Measurements from ENCODE around the gene PLXNA4.

The PLXNA4 gene

DNA sequence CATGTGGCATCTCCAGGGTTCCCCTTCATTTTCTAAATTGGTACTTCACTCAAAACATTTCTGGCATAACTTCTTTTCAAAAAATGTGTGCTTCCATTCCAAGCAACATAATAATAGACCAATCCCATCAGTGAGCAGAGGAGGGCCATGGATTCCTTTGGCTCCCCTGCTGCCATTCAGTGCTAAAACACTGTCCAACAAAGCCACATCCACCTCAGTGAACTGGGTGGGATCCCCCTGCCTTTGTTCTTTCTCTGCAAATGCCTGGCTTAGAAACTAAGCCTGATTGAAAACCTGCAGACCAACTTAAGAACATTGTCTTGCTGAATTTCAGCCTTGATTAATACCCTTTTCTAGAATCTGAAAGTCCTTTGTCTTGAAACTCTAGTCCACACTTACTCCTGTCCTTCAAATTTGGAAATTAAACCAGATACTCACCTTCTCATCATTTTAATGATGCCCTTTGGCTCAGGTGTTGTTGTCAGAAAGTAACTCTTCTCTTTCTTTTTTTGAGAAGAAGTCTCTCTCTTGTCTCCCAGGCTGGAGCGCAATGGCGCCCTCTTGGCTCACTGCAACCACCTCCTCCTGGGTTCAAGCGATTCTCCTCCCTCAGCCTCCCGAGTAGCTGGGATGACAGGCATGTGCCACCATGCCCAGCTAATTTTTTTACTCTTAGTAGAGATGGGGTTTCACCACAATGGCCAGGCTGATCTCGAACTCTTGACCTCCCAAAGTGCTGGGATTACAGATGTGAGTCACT, 132.3 kb downstream of the PLXNA4 start:
- Mint-ChIP-seq H3K4me3 (no peak overlapping the region), H3K27me3 (peaks cover 0 to 3% of the 10 kb centered on the region in 2 donors), H3K4me1 (peaks cover 6 to 14% of the 10 kb centered on the region in 2 donors), H3K27ac (no peak overlapping the region), H3K36me3 (no peaks in the 10 kb centered on the region), H3K9me3 (peaks cover 0 to 3% of the 10 kb centered on the region in 2 donors)
- ATAC-seq (replicated peaks): no peak
- DNase-seq: no peak

DNA sequence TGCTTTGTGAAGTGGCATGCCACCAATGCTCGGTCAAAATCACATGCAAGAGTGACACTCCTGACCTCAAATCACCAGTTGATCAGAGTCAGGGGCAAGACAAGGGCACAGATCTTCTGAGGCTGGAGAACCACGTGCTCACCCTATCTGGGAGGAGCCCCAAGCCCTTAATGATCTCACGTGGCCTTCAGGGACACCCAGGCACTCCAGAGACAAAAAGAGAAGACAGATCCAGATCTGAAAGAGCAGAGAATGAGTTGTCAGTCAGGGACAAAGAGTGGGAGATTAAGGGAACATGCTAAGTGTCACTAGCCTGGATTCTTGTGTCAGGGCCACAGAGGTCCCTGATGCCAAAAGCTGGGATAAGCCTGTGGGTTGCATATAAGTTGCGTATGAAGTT, 134.3 kb downstream of the PLXNA4 start:
- DNase-seq (no peak), ATAC-seq (replicated peaks) (no peak)
- no peak overlapping the region for H3K27ac Mint-ChIP-seq
- H3K4me1 Mint-ChIP-seq: peaks cover 8 to 19% of the 10 kb centered on the region in 2 donors
- peaks cover 0 to under 1% of the 10 kb centered on the region in 2 donors for H3K9me3 Mint-ChIP-seq
- H3K4me3 Mint-ChIP-seq: no peak overlapping the region
- H3K27me3 Mint-ChIP-seq: peaks cover 0 to 3% of the 10 kb centered on the region in 2 donors
- H3K36me3 Mint-ChIP-seq: no peaks in the 10 kb centered on the region

DNA sequence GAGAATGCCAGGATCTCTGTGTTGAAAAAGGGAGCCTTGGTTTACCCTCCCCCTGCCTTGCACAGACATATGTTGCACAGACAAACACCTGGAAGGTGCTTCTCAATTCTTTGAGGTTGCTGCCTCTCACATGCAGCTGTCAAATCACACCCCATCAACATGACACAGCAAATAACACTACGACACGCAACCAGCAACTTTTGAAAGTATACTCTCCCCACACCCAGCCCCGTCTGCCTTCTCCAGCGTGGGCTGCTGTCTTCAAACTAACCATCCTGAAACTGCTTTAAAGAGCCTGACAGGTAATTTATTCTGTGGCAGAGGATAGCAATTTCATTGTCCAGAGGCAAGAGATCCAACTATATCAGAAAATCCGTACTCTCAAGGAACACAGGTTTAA, 136.1 kb downstream of the PLXNA4 start:
- no peaks in the 10 kb centered on the region for H3K9me3 Mint-ChIP-seq
- H3K27ac Mint-ChIP-seq: no peak overlapping the region
- H3K4me1 Mint-ChIP-seq: peaks cover 3 to 12% of the 10 kb centered on the region in 2 donors
- peaks cover 2 to 7% of the 10 kb centered on the region in 2 donors for H3K27me3 Mint-ChIP-seq
- ATAC-seq (replicated peaks): no peak
- H3K4me3 Mint-ChIP-seq: no peak overlapping the region
- no peaks in the 10 kb centered on the region for H3K36me3 Mint-ChIP-seq
- no peak for DNase-seq

DNA sequence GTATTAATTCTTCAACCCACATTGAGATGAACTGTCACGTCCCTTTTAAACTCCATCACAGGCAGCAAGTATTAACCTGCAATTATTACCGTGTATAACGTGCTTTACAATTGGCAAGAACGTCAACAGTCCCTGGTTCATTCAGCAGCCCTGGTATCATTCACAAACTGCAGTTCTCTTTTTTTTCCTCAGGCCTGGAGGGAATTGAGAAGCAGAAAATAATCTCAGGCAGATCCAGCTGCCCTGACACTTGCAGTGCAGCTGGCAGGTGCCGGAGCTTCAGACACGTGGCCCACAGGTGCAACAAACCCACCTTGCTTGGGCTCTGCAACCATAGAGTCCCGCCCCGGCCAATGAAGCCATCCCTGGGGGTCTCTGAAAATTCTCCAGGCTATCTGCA, 137.3 kb downstream of the PLXNA4 start:
- H3K27me3 Mint-ChIP-seq: peaks cover 4 to 11% of the 10 kb centered on the region in 2 donors
- H3K4me1 Mint-ChIP-seq: peaks cover 3 to 12% of the 10 kb centered on the region in 2 donors
- ATAC-seq (replicated peaks) (no peak), DNase-seq (no peak)
- no peak overlapping the region for H3K27ac Mint-ChIP-seq
- H3K36me3 Mint-ChIP-seq: no peaks in the 10 kb centered on the region
- H3K9me3 Mint-ChIP-seq: peaks cover 0 to 3% of the 10 kb centered on the region in 2 donors
- no peak overlapping the region for H3K4me3 Mint-ChIP-seq

DNA sequence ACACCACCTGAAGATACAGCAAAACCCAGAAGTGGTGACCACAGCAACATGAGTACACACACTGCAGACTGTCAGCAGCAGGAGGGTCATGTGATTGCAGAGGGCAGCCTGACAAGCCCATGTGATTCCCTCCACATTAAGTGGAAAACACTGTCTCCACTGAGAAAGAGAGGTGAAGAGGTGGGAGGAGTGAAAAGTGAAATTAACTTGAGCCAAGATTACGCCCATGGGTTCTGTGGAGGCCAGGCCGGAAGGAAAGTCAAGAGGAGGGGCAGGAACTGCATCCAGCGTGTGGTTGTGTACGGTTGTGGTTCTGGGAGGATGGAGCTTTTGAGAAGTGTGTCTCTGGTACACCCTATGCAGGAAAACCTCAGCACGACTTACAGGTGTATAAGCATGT, 138.5 kb downstream of the PLXNA4 start:
- Mint-ChIP-seq H3K9me3 (peaks cover 0 to 3% of the 10 kb centered on the region in 2 donors), H3K36me3 (no peaks in the 10 kb centered on the region), H3K27ac (no peak overlapping the region), H3K4me1 (peaks cover 3 to 12% of the 10 kb centered on the region in 2 donors), H3K4me3 (no peak overlapping the region), H3K27me3 (peaks cover 4 to 11% of the 10 kb centered on the region in 2 donors)
- DNase-seq (no peak), ATAC-seq (replicated peaks) (no peak)

DNA sequence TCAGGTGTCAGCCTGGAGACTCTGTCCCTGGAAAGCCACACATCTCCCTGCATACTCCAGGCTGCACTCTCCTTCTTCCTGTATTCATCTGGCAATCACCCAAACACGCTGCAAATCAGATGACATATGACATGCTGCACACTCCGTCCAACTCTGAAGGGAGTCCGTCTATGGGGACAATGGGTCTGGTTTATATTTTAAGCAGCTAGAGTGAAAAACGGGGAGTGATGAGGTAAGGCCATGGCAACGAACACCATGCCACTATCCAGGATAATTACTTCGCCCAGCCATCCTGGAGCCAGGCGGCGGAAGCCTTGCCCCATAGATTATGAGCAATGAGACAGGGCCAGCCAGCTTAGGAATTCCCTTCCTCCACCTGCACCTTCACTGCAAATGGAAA, 140.1 kb downstream of the PLXNA4 start:
- ATAC-seq (replicated peaks) (no peak), DNase-seq (no peak)
- peaks cover 4 to 11% of the 10 kb centered on the region in 2 donors for H3K27me3 Mint-ChIP-seq
- peaks cover 3 to 12% of the 10 kb centered on the region in 2 donors for H3K4me1 Mint-ChIP-seq
- H3K4me3 Mint-ChIP-seq: no peak overlapping the region
- H3K36me3 Mint-ChIP-seq: no peaks in the 10 kb centered on the region
- H3K9me3 Mint-ChIP-seq: peaks cover 0 to 3% of the 10 kb centered on the region in 2 donors
- H3K27ac Mint-ChIP-seq: no peak overlapping the region

DNA sequence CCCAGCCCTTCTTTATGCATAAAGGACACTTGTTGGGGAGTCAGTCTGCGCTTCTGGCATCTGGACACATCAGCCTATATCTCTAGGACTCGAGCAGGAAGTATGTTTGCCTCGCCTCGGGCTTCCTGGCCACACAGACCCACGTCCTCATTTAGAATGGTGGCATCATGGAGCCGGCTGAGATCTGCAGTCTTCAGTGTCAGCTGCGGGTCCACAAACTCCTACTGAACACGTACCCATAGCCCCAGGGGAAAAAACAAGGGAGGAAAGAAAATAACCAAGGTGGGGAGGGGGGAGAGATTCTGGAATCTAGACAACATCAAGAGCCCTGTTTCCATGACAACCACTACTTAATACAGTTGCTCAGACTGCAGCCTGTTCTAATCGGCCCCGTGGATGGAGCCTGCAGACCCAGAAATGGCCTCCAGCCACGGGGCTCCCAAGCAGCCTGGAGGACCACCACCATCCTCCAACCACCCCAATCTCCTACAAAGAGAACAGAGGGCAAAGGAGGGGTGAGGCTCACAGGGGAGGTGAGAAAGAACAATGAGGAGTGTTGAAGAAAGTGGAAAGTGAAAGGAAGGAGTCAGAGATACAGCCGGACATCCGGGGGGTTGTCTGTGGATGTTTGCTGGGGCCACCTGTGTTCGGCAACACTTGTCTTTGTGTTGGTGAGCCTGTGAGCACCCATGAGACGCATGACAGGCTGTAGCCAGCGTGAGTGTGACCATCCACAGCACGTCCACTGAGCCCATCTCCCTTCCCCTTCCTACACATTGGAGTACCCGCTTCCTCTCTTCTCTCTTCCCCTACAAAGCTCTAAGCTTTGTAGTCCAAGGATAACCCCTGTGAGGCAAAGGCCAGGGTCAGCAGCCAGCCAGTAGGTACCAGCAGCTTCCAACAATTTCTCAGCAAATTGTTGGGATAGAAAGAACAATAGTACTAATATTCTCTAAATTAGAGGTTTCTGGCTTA, 141.0 kb downstream of the PLXNA4 start:
- Mint-ChIP-seq H3K27ac (no peak overlapping the region), H3K36me3 (no peaks in the 10 kb centered on the region), H3K4me1 (peaks cover 3 to 12% of the 10 kb centered on the region in 2 donors), H3K4me3 (no peak overlapping the region), H3K27me3 (peaks cover 4 to 11% of the 10 kb centered on the region in 2 donors), H3K9me3 (peaks cover 0 to 3% of the 10 kb centered on the region in 2 donors)
- ATAC-seq (replicated peaks): no peak
- DNase-seq: no peak

DNA sequence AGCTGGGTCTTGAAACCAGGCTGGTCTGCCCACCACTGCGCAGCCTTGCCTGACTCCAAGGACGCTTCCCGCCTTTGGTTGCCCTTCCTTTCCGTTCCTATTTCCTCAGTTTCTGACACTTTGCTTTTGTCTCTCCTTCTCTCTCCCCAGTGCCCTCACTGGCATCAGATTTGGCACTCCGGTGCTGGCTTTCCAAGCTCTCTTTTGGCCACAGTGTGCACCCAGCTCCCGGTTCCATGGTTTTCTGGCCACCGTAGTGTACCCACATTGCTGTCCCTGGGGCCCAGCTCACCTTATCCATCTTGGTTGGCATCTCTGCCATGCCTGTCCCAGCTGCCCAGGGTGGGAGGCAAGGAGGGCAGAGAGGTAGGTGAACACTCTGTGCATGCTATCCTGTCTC, 142.2 kb downstream of the PLXNA4 start:
- Mint-ChIP-seq H3K27me3 (peaks cover 4 to 11% of the 10 kb centered on the region in 2 donors), H3K27ac (no peak overlapping the region), H3K4me1 (peaks cover 3 to 12% of the 10 kb centered on the region in 2 donors), H3K9me3 (peaks cover 0 to 3% of the 10 kb centered on the region in 2 donors), H3K4me3 (no peak overlapping the region), H3K36me3 (no peaks in the 10 kb centered on the region)
- ATAC-seq (replicated peaks) (no peak), DNase-seq (no peak)

DNA sequence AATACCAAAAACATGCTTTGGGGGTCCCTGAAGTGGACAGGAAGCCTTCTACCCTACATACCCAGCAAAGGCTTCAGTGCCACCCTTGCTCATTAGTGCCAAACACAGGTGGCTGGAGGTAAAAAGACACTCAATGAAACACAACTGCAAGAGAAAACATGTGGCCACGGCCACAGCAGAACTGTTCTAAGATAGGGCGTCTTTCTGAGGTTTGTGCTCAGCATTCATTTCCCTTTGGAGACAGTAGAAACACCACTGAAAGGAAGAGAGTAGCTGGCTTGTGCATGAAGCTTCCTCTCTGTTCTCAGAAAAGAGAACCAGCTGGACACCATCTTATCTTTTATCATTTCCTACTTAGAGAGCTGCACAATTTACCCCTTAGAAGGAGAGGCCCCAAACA, 143.0 kb downstream of the PLXNA4 start:
- Mint-ChIP-seq H3K27ac (no peak overlapping the region), H3K27me3 (peaks cover 4 to 11% of the 10 kb centered on the region in 2 donors), H3K4me3 (no peak overlapping the region), H3K4me1 (peaks cover 3 to 12% of the 10 kb centered on the region in 2 donors), H3K9me3 (peaks cover 0 to 3% of the 10 kb centered on the region in 2 donors), H3K36me3 (no peaks in the 10 kb centered on the region)
- no peak for DNase-seq
- ATAC-seq (replicated peaks): no peak

DNA sequence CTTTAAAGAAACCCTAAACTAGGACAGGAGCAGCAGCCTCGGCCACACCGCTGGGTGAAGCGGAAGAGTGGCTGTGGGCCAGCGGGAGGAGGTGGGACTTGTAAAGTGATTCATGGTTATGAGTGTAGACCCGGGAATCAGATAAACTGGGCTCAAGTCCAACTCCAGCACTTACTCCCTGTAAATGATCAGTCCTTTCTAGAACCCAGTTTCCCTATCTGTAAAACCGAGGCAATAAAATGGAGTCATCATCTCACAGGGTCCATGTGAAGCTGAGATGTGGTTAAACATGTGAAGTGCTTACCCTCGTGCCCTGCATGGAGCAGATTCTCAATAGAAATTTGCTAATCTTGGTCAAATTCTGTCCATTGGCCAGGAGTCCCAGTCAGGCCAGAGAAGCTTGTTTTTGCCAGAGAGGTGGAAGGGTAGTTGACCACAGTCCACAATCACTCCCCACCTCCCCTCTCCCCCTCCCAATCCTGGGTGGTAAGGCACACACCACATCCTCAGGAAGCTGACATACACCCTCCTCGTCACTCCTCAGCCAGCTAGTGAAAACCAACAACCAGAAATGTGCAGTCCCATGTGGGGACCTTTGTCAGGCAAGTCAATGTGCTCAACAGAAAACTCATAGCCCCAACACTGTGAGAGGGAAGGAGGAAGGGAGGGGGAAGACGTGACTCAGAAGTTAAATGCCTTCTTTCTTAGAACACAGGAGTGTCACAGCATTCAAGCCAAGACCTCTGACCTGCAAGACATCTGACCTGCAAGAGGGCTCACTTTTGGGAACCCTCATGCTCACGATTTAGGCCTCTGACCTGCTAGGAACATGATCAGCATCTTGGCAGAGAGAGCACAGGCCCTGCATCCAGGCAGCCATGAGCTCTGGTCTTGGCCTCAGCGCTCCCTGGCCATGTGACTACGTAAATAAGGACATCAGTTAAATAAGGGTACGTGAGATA, 145.1 kb downstream of the PLXNA4 start:
- Mint-ChIP-seq H3K27me3 (peaks cover 4 to 10% of the 10 kb centered on the region in 2 donors), H3K27ac (no peak overlapping the region), H3K9me3 (peaks cover 0 to 3% of the 10 kb centered on the region in 2 donors), H3K4me3 (no peak overlapping the region), H3K36me3 (no peaks in the 10 kb centered on the region), H3K4me1 (peaks cover 0 to 4% of the 10 kb centered on the region in 2 donors)
- DNase-seq (no peak), ATAC-seq (replicated peaks) (no peak)

DNA sequence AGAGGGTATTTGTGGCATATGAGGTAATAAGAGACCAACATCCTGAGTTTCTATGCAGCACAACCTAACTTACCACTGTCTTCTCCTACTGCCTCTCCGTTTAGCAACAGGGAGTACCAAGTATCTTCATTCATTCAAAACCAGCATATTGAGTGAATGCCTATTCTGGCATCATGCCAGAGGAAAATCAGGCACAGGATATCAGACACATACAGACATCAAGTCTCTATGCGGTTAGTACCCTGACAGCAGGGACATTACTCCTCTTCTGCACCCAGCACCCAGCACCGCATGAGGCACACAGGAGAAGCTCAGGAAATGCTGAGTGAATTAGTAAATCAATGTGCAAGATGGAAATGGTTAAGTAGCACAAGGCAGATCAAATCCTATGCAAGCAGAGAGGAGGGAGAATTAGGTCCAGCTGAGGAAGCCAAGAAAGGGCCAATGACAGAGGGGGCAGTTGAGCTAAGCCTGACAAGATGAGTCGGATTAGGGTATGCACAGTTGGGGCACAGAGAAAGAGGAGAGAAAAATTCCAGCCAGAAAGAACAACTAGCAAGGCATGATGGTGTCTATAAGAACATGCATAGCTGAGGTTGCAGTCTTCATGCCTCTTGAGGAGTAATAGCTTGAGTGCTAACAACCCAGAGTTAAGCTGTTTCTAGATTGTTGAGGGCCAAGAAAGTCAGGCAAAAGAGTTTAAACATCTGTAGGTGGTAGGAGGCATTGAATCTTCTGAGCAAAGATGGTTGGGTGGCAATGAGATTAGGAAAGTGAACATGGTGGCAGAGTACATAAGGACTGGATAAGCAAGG, 146.0 kb downstream of the PLXNA4 start:
- no peak for ATAC-seq (replicated peaks)
- H3K4me3 Mint-ChIP-seq: no peak overlapping the region
- peaks cover 0 to 3% of the 10 kb centered on the region in 2 donors for H3K9me3 Mint-ChIP-seq
- H3K27me3 Mint-ChIP-seq: peaks cover 4 to 5% of the 10 kb centered on the region in 2 donors
- H3K4me1 Mint-ChIP-seq: no peaks in the 10 kb centered on the region
- no peak overlapping the region for H3K27ac Mint-ChIP-seq
- DNase-seq: no peak
- H3K36me3 Mint-ChIP-seq: no peaks in the 10 kb centered on the region

DNA sequence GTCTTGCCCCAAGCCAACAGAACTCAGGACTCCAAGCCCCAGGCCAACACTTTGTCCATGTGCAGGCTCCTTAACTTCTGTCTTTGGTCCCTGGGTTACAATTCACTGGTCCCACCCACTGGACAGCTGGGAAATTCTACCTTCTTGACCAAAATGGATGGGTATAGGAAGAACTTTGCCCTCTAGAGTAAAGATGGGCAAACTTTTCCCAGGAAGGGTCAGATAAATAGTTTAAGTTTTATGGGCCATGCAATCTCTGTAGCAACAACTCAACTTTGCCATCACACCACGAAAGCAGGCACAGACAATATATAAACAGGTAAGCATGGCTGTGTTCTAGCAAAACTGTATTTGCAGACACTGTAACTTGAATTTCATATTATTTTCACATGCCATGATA, 147.1 kb downstream of the PLXNA4 start:
- no peak for ATAC-seq (replicated peaks)
- no peak overlapping the region for H3K4me3 Mint-ChIP-seq
- no peaks in the 10 kb centered on the region for H3K36me3 Mint-ChIP-seq
- no peak overlapping the region for H3K27ac Mint-ChIP-seq
- H3K27me3 Mint-ChIP-seq: no peaks in the 10 kb centered on the region
- no peaks in the 10 kb centered on the region for H3K4me1 Mint-ChIP-seq
- no peak for DNase-seq
- peaks cover 0 to 2% of the 10 kb centered on the region in 2 donors for H3K9me3 Mint-ChIP-seq

Data from stimulated activated naive B cell treated with anti-CD40 and anti-IgM and Interleukin-4, amounts not matched to agents 10 μg/mL and 1 μg/mL and 100 μg/mL, for 72 hours (primary cell).